Neural cell (in vitro differentiated cells): ENCODE measurements around the gene PGAP3.

ENCODE experiments used
- EZH2 ChIP-seq: fragments of 200-600, 300-800 bp; shearing (Covaris generic), sonication (generic); IDR thresholded peaks from 2 replicates; pipeline ENCODE4 v1.6.1; 2014; ENCODE audit warnings: antibody characterized with exemption, low read length, borderline replicate concordance, mild to moderate bottlenecking; ENCODE audit not compliant: insufficient read depth, poor library complexity, severe bottlenecking
- SMC3 ChIP-seq: fragments of 450-650 bp; conservative IDR thresholded peaks from 2 replicates; pipeline ENCODE4 v1.6.1; 2014; ENCODE audit warnings: antibody characterized with exemption, mild to moderate bottlenecking, moderate library complexity; ENCODE audit not compliant: poor library complexity
- TF ChIP-seq, protein P1 (sequence below): fragments of 450-650 bp; IDR thresholded peaks from 2 replicates; pipeline ENCODE4 v1.5.1; 2014; ENCODE audit warnings: antibody characterized with exemption, mild to moderate bottlenecking, moderate library complexity; ENCODE audit not compliant: poor library complexity, severe bottlenecking

DNA sequence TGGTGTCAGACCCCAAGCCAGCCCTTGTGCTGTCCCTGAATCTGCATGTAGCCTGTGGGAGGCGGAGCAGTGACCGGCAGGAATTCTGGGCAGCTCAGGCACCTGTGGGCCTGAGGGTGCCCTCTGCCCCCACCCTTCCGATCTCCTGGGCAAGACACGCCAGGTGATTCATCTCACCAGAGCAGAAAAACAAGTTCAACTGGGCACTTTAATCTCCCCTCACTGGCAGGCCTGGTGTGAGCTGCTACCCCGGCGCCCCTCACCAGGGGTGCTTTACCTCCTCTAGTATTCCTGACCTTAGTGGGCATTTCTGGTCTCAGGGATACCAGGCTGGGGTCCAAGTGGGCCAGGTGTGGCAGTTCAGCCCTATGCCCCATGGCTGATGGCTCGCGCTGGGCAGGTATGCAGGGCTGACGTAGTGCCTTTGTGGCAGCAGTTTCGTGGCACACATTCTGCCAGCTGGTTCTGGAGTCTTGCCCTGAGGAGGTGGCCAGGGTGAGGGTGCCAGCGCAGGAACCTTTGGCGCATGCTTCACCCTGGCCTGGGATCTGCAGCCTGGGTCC, 18.0 kb upstream of the PGAP3 start:
- TF ChIP-seq, protein P1, sequence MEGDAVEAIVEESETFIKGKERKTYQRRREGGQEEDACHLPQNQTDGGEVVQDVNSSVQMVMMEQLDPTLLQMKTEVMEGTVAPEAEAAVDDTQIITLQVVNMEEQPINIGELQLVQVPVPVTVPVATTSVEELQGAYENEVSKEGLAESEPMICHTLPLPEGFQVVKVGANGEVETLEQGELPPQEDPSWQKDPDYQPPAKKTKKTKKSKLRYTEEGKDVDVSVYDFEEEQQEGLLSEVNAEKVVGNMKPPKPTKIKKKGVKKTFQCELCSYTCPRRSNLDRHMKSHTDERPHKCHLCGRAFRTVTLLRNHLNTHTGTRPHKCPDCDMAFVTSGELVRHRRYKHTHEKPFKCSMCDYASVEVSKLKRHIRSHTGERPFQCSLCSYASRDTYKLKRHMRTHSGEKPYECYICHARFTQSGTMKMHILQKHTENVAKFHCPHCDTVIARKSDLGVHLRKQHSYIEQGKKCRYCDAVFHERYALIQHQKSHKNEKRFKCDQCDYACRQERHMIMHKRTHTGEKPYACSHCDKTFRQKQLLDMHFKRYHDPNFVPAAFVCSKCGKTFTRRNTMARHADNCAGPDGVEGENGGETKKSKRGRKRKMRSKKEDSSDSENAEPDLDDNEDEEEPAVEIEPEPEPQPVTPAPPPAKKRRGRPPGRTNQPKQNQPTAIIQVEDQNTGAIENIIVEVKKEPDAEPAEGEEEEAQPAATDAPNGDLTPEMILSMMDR: no peak
- TF ChIP-seq SMC3 (no peak), EZH2 (no peak)
